Activated CD4-positive, alpha-beta memory T cell treated with anti-CD3 and anti-CD28 coated beads for 36 hours (primary cell): ENCODE results near the gene KLK12. TPM values are rescaled to one million over a fixed set of nuclear protein-coding genes. Genes with fewer than 3 reads are reported as not detected.

ENCODE experiments used
- CTCF ChIA-PET: fragments of 350-600 bp; sonication (Branson Sonifier 250); formaldehyde crosslinking; loops from one replicate; lab custom pipeline; 2021; ENCODE audit warnings: antibody characterized with exemption, inconsistent platforms; lab: Charles Lee
- POLR2A ChIA-PET: fragments of 350-600 bp; sonication (Branson Sonifier 250); formaldehyde crosslinking; loops from one replicate; lab custom pipeline; 2021; ENCODE audit warnings: antibody characterized with exemption; lab: Charles Lee
- DNase-seq: peaks from one replicate; pipeline ENCODE4 v3.0.0-alpha.2; 2020
- H3K27ac Mint-ChIP-seq: one replicate; pipeline ENCODE4 v1.8.0; 2021; ENCODE audit warnings: mixed read lengths
- H3K27me3 Mint-ChIP-seq: one replicate; pipeline ENCODE4 v1.8.0; 2021; ENCODE audit warnings: mixed read lengths
- H3K36me3 Mint-ChIP-seq: one replicate; pipeline ENCODE4 v1.8.0; 2021; ENCODE audit warnings: mixed read lengths
- H3K4me1 Mint-ChIP-seq: one replicate; pipeline ENCODE4 v1.8.0; 2021; ENCODE audit warnings: low read depth, mixed read lengths
- H3K4me3 Mint-ChIP-seq: one replicate; pipeline ENCODE4 v1.8.0; 2021; ENCODE audit warnings: mild to moderate bottlenecking, mixed read lengths
- H3K9me3 Mint-ChIP-seq: one replicate; pipeline ENCODE4 v1.8.0; 2021; ENCODE audit warnings: mixed read lengths
- intact Hi-C: fragments of 100-400 bp; cut with micrococcal nuclease; formaldehyde crosslinking; loops from one replicate; pipeline ENCODE4 v1.15.1; 2023
- total RNA-seq, 2 experiments: library from RNA; stranded (reverse); gene quantifications; one replicate each; pipeline ENCODE4 v1.2.3, GENCODE V29; 2021

The KLK12 gene
- total RNA-seq, 2 experiments from 2014 or later: not detected

DNA sequence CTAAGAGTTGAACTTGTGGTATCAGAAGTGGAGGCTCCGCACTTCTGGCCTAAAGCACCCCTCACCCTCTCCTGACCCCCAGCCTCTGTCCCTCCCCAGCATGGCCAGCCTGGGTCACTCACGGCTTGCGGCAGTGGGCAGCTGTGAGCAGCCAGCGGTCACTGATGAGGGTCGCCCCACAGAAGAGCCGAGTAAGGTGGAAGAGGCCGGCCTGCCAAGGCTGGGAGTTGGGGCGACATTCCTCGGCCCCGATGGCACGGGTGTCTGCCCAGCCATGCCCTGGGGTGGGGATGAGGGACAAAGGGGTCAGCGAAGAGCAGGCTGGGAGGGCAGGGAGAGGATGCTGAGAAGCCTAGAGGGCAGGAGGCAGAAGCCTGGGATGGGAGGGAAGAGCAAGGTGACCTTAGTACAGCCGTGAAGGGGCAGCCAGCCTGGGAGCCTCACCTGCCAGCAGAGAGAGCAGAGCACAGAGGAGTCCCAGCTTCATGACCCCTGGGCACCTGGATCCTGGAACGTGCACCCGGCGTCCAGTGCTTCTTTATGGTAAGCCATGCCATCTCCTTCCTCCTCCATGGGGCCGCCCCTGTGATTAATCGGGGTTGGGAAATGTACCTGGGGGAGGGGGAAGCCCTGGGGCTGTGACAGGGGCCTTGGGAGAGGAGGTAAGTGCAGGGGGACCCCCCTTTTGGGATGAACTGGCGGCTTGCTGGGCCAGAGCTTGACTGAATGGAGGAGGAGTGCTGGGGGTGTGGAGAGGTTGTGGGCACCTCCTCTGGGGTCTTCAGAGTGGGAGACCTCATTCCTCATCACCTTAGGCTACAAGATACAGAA is 25.5 kb downstream of the KLK12 start:
- Mint-ChIP-seq H3K27ac (no peak overlapping the region), H3K4me1 (no peaks in the 10 kb centered on the region), H3K4me3 (no peak overlapping the region), H3K27me3 (peaks cover 25% of the 10 kb centered on the region), H3K36me3 (no peaks in the 10 kb centered on the region), H3K9me3 (no peaks in the 10 kb centered on the region)
- ChIA-PET POLR2A (no interaction called here), CTCF (no interaction called here)
- intact Hi-C loops: no loop called here
- DNase-seq: no peak

DNA sequence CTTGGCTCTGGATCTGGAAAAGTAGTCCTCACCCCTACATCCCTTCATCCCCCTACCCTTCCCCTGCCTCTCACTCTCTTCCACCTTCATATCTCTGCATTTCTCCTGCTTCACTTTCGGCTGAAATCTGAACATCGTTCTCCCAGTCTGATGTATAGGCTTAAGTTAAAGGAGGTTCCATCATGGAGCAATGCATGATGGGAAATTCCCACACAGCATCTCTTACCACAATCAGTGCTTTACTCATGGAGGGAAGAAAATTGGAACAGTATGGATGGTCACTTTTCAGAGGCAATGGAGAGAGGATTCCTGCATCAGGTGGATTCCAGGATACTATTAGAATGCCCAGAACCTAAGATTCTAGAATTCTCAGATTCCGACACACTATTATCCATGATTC is 27.3 kb downstream of the KLK12 start:
- CTCF ChIA-PET: no interaction called here
- H3K4me1 Mint-ChIP-seq: no peaks in the 10 kb centered on the region
- H3K4me3 Mint-ChIP-seq: no peak overlapping the region
- H3K27ac Mint-ChIP-seq: no peak overlapping the region
- intact Hi-C loops: no loop called here
- POLR2A ChIA-PET: no interaction called here
- H3K9me3 Mint-ChIP-seq: no peaks in the 10 kb centered on the region
- H3K27me3 Mint-ChIP-seq: peaks cover 26% of the 10 kb centered on the region
- H3K36me3 Mint-ChIP-seq: no peaks in the 10 kb centered on the region
- DNase-seq: no peak

DNA sequence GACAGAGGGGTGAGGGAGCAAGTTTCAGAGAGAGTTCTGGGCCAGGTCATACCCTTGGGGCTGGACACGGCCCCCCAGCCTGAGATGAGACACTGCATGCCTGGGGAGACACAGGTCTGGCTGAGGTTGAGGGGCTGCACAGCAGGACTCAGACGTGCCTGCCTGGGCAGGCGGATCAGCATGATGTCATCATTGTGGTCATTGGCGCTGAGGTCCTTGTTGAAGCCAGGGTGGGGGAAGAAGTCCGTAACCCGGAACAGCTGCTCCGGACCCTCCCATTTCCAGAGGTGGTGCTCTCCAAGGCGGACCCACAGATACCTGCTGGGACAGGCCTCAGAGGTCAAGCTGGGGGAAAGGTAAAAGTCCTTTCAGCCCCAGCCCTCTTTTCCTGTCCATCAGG is 28.4 kb downstream of the KLK12 start:
- no peaks in the 10 kb centered on the region for H3K4me1 Mint-ChIP-seq
- intact Hi-C loops: no loop called here
- POLR2A ChIA-PET: no interaction called here
- CTCF ChIA-PET: no interaction called here
- no peaks in the 10 kb centered on the region for H3K36me3 Mint-ChIP-seq
- H3K9me3 Mint-ChIP-seq: no peaks in the 10 kb centered on the region
- no peak overlapping the region for H3K4me3 Mint-ChIP-seq
- no peak overlapping the region for H3K27ac Mint-ChIP-seq
- DNase-seq: no peak
- H3K27me3 Mint-ChIP-seq: peaks cover 35% of the 10 kb centered on the region

DNA sequence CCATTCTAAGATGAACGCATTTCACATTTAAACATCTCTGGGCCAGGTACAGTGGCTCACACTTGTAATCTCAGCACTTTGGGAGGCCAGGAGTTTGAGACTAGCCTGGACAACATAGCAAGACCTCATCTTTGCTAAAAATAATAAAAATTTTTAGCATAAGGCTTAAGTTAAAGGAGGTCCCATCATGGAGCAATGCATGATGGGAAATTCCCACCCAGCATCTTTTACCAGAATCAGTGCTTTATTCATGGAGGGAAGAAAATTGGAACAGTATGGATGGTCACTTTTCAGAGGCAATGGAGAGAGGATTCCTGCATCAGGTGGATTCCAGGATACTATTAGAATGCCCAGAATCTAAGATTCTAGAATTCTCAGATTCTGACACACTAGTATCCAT is 29.6 kb downstream of the KLK12 start:
- CTCF ChIA-PET: no interaction called here

DNA sequence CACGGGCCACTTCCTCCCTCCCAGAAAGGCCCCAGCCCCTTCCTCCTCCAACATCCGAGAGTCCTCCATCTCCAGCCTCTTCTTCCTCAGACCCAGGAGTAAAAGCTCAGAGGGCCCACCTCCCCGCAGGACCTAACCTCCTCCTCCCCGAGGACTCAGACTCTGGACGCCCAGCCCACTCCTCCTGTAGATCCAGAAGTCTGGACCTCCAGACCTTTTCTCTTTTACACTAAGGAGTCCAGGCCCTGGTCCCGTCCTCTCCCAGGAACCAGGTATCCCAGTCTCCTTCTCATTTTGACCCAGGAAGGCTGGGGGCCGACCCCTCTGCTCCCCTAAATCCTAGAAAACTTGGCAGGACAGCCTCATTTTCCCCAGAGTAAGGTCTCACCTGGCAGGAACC is 31.5 kb downstream of the KLK12 start:
- CTCF ChIA-PET: no interaction called here
- no peak for DNase-seq
- H3K27ac Mint-ChIP-seq: no peak overlapping the region
- H3K4me1 Mint-ChIP-seq: no peaks in the 10 kb centered on the region
- no peak overlapping the region for H3K4me3 Mint-ChIP-seq
- H3K36me3 Mint-ChIP-seq: no peaks in the 10 kb centered on the region
- H3K27me3 Mint-ChIP-seq: peaks cover 35% of the 10 kb centered on the region
- H3K9me3 Mint-ChIP-seq: no peaks in the 10 kb centered on the region
- POLR2A ChIA-PET: no interaction called here
- intact Hi-C loops: no loop called here

More for the DNA sequence above, 29.6 kb downstream of the KLK12 start:
- H3K36me3 Mint-ChIP-seq: no peaks in the 10 kb centered on the region
- DNase-seq: no peak
- intact Hi-C loops: no loop called here
- H3K27ac Mint-ChIP-seq: no peak overlapping the region
- no peaks in the 10 kb centered on the region for H3K4me1 Mint-ChIP-seq
- H3K4me3 Mint-ChIP-seq: no peak overlapping the region
- H3K27me3 Mint-ChIP-seq: peaks cover 35% of the 10 kb centered on the region
- no peaks in the 10 kb centered on the region for H3K9me3 Mint-ChIP-seq
- POLR2A ChIA-PET: no interaction called here

DNA sequence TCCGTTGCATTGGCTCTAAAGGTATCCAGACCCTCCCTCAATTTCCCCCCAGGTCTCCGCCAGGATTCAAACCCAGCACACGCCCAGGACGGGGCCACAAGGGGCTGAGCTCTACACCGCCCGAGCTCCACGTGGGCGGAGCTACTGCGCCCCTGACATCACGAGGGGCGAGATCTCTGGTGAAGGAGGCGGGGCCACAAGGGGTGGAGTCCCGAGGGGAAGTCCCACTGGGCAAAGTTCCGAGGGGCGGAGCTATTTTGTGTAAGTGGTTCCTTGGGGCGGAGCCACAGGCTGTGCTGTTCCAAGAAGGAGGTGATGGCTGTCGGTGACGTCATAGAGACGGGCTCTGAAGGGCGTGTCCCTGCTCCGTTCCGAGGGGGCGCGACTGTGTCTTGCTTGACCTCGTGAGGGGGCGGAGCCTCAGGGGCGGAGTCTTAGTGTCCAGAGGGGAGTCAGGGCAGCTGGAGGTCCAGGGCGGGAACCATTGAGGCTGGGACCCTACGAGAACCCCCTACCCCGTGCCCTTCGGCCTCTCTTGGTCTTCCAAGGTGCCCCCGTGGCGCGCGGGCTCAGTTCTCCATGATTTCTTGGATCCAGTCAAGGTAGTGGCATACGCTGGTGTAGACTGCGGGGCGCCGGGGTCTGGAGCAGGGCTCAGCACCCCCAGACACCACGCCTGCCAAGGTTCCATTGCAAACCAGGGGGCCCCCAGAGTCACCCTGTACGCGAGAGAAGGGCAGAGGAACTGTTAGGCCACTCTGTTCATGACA is 32.1 kb downstream of the KLK12 start:
- H3K27ac Mint-ChIP-seq: no peak overlapping the region
- H3K4me3 Mint-ChIP-seq: no peak overlapping the region
- ChIA-PET CTCF (interaction anchor here (1.2 kb wide), 1 partner anchor 15 kb away, joined by 4 read pairs; no protein-coding TSS in a partner anchor), POLR2A (no interaction called here)
- no peaks in the 10 kb centered on the region for H3K9me3 Mint-ChIP-seq
- H3K4me1 Mint-ChIP-seq: no peaks in the 10 kb centered on the region
- H3K27me3 Mint-ChIP-seq: peaks cover 35% of the 10 kb centered on the region
- peak; percentile 36 for DNase-seq
- H3K36me3 Mint-ChIP-seq: no peaks in the 10 kb centered on the region
- intact Hi-C loops: no loop called here

DNA sequence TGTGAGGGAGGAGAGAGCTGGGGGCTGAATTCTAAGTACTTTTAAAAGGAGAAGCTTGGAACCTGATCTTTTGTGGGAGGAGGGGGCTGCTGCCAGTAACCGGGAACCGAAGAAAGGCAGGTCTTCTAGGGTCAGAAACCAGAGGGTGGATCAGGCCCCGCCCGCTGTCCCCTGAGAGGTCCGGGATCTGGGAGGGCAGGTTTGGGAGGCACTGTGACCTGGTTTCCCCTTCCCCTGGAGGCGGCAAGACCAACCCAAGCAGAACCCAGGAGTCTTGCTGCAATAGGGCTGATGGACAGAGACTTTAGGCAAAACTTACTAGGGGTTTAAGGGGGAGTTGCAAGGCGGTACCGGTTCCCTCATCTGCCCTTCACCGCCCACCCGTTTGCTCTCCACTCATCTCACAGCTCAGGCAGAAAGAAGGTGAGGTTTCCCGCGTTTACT is 32.7 kb downstream of the KLK12 start:
- H3K36me3 Mint-ChIP-seq: no peaks in the 10 kb centered on the region
- H3K9me3 Mint-ChIP-seq: no peaks in the 10 kb centered on the region
- no peaks in the 10 kb centered on the region for H3K4me1 Mint-ChIP-seq
- peaks cover 35% of the 10 kb centered on the region for H3K27me3 Mint-ChIP-seq
- H3K27ac Mint-ChIP-seq: no peak overlapping the region
- no peak for DNase-seq
- H3K4me3 Mint-ChIP-seq: no peak overlapping the region
- ChIA-PET CTCF (interaction anchor here (1.2 kb wide), 1 partner anchor 15 kb away, joined by 4 read pairs; no protein-coding TSS in a partner anchor), POLR2A (no interaction called here)
- intact Hi-C loops: no loop called here

DNA sequence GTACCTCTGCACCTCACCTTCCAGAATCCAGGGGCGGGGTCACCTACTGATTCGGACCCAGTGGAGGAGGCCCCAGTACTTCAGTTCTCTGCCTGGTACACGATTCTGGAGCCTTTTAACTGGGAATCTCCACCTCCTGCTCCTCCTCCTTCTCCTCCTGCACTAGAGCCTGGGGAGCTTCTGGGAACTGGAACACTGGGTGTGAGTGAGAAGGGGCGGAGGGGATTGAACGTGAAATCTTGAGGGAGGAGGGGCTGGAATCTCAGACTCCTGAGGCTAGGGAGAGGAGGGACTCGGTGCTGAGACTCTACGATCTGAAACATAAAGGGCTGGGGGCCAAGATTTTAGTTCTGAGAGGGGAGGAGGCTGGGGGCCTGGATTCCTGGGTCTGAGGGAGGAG is 33.3 kb downstream of the KLK12 start, which contains the start of gene KLK8:
TSS of gene KLK8 (minus strand) at position 90 of the 400 bp plus-strand sequence. CDS start 437 bp downstream, outside the sequence.
- no peak for DNase-seq
- no peaks in the 10 kb centered on the region for H3K9me3 Mint-ChIP-seq
- no peak within 1 kb of the TSS for H3K27ac Mint-ChIP-seq
- H3K4me1 Mint-ChIP-seq: no peaks in the 10 kb centered on the region
- intact Hi-C loops: no loop called here
- ChIA-PET CTCF (no interaction called here), POLR2A (no interaction called here)
- no peak within 1 kb of the TSS for H3K4me3 Mint-ChIP-seq
- peaks cover 35% of the 10 kb centered on the region for H3K27me3 Mint-ChIP-seq
- no peaks in the 10 kb centered on the region for H3K36me3 Mint-ChIP-seq

DNA sequence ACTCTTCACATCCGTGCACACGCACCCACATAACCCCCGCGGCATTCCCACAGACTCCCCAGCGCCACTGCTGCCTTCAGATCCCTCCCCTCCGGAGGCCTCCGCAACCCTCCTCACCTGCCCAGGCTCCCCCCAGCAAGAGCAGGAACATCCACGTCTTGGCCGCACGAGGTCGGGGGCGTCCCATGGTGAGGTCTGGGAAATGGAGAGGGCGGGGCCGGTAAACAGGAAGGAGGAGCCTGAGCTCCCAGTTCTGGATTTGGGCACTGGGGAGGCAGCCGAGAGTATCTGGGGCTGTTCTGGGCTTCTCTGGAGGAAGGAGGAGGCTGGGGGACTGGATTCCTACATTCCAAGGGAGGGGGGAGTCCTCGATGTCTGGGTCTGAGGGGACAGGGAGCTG is 33.8 kb downstream of the KLK12 start:
- intact Hi-C loops: no loop called here
- Mint-ChIP-seq H3K4me3 (no peak overlapping the region), H3K9me3 (no peaks in the 10 kb centered on the region), H3K4me1 (no peaks in the 10 kb centered on the region), H3K36me3 (no peaks in the 10 kb centered on the region), H3K27me3 (peaks cover 35% of the 10 kb centered on the region), H3K27ac (no peak overlapping the region)
- CTCF ChIA-PET: no interaction called here
- no peak for DNase-seq
- POLR2A ChIA-PET: no interaction called here

DNA sequence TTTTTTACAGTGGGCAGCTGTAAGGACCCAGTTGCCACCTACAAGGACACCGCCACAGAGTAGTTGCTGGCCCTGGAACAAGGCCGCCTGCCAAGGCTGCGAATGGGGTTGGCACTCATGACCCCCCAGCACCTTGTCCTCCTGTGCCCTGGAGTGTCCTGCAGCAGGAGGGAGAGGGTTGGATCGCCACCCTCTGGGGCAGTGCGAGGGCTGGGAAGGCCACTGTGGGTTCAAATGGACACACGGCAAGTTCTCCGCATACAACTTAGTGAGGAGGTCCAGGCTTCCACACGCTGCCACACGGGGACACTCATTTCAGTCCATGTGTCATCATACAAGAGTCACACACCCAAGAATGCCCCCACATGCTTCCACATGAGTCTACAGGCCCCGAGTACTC is 34.4 kb downstream of the KLK12 start:
- H3K4me3 Mint-ChIP-seq: no peak overlapping the region
- CTCF ChIA-PET: no interaction called here
- no peaks in the 10 kb centered on the region for H3K36me3 Mint-ChIP-seq
- POLR2A ChIA-PET: no interaction called here
- no peak for DNase-seq
- no peaks in the 10 kb centered on the region for H3K4me1 Mint-ChIP-seq
- H3K9me3 Mint-ChIP-seq: no peaks in the 10 kb centered on the region
- H3K27me3 Mint-ChIP-seq: peaks cover 35% of the 10 kb centered on the region
- H3K27ac Mint-ChIP-seq: no peak overlapping the region
- intact Hi-C loops: no loop called here

DNA sequence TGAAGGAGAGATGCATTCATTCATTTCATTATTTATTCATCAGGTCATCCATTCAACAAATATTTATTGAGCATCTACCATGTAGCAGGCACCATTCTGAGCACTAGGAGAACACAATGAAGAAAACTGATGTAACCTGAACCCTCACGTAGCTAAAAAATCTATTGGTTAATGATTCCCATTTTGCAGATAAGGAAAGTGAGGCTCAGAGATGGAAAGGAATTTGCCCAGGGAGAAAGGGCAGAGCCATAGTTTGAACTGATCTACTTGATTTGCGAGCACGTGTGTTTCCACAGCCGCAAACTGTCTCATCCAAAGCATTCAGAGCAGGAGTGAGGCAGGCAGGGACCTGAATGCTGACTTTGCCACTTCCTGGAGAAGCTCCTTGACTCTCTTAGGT is 36.1 kb downstream of the KLK12 start:
- intact Hi-C loops: no loop called here
- Mint-ChIP-seq H3K9me3 (no peaks in the 10 kb centered on the region), H3K4me1 (no peaks in the 10 kb centered on the region), H3K4me3 (no peak overlapping the region), H3K36me3 (no peaks in the 10 kb centered on the region), H3K27ac (no peak overlapping the region), H3K27me3 (peaks cover 31% of the 10 kb centered on the region)
- ChIA-PET CTCF (no interaction called here), POLR2A (no interaction called here)
- DNase-seq: no peak

DNA sequence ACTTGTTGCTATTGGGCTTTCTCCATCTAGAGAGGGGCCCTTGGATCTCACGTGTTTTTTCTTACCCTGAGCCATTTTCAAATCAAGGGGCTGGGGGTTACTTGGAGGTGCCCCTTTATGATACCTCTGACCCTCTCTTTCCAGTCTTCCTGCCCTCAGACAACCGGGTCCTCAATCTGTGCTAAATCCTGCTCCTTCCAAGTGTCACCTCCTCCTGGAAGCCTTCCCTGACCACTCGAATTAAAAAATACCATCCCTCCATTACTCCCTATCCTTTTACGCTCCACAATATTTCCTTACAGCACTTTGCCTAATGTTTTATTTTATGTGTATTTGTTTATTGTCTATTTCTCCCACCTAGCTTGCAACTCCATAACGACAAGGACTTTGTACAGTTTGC is 36.7 kb downstream of the KLK12 start:
- intact Hi-C loops: no loop called here

More for the DNA sequence above, 36.7 kb downstream of the KLK12 start:
- DNase-seq: no peak
- Mint-ChIP-seq H3K27ac (no peak overlapping the region), H3K4me3 (no peak overlapping the region), H3K27me3 (peaks cover 27% of the 10 kb centered on the region), H3K9me3 (no peaks in the 10 kb centered on the region), H3K36me3 (no peaks in the 10 kb centered on the region), H3K4me1 (no peaks in the 10 kb centered on the region)
- CTCF ChIA-PET: no interaction called here
- POLR2A ChIA-PET: no interaction called here
